HepG2 (cell line): ENCODE results near the gene ELK1. TPM values are rescaled to one million over a fixed set of nuclear protein-coding genes. Genes with fewer than 3 reads are reported as not detected.

Experiments used
- ATAC-seq: fragments of 200-7000 bp; cut with Tn5 transposase; 3 replicates; pipeline ENCODE4 v1.9.1; 2020; ENCODE audit warnings: mild to moderate bottlenecking, moderate library complexity
- BruUV-seq: library from RNA; stranded (reverse); fragments of 400-500 nt; replicated peaks from 2 replicates; lab custom pipeline; 2021; lab: Mats Ljungman, UMichigan
- CTCF ChIA-PET: fragments of 300-600 bp; formaldehyde crosslinking; extraction: SDS; loops from one replicate; lab custom pipeline; 2021; ENCODE audit warnings: low total read pairs, inconsistent platforms, low intra/inter-chr PET ratio; lab: Yijun Ruan, JAX
- POLR2A ChIA-PET: fragments of 350-600 bp; sonication (Branson Sonifier 250); formaldehyde crosslinking; loops from one replicate; lab custom pipeline; 2020; ENCODE audit warnings: antibody characterized with exemption, inconsistent platforms; lab: Yijun Ruan, JAX
- DNase-seq: peaks from one replicate; pipeline ENCODE4 v3.0.0-alpha.2; 2015; ENCODE audit warnings: low spot score
- FAIRE-seq: peaks from 3 replicates; lab custom pipeline; 2011; peaks lifted over from hg19 to GRCh38; lab: Jason Lieb, UNC
- H2AFZ ChIP-seq: one replicate; pipeline ENCODE4 v1.6.1; 2011; ENCODE audit warnings: low read length, inconsistent platforms
- H3K27ac ChIP-seq: fragments of 300-600 bp; 3 replicates; pipeline ENCODE4 v1.8.0; 2011; ENCODE audit warnings: mixed run types, mild to moderate bottlenecking, mixed read lengths, low read length, inconsistent platforms; ENCODE audit not compliant: insufficient read depth; ENCODE audit errors: extremely low read length
- H3K27me3 ChIP-seq, 2 experiments: fragments of 200-600 bp in 1 of 2; 2 replicates in 1 of 2; 3 replicates in 1 of 2; pipeline versions ENCODE4 v1.6.0 to v1.8.0; 2011; ENCODE audit warnings: low read length in 2 of 2, mild to moderate bottlenecking in 2 of 2, moderate library complexity in 2 of 2, inconsistent platforms in 1 of 2; ENCODE audit not compliant: insufficient read depth in 2 of 2, control insufficient read depth in 1 of 2
- H3K36me3 ChIP-seq, 2 experiments: fragments of 200-600 bp in 1 of 2; replicated peaks in 1 of 2; 2 replicates in 1 of 2; 3 replicates in 1 of 2; pipeline versions ENCODE4 v1.5.1 to v1.8.0; 2011; ENCODE audit warnings: low read length in 2 of 2, inconsistent platforms in 1 of 2; ENCODE audit not compliant: insufficient read depth in 2 of 2, control insufficient read depth in 1 of 2
- H3K4me1 ChIP-seq: 2 replicates; pipeline ENCODE4 v1.5.1; 2012; ENCODE audit warnings: low read length, inconsistent platforms; ENCODE audit not compliant: insufficient read depth
- H3K4me2 ChIP-seq: 2 replicates; pipeline ENCODE4 v1.6.0; 2011; ENCODE audit warnings: low read depth, low read length, inconsistent platforms
- H3K4me3 ChIP-seq, 3 experiments: fragments of 200-600 bp in 1 of 3; sonication (generic), shearing (Covaris generic) in 1 of 3; replicated peaks in 1 of 3; 2 replicates each; pipeline ENCODE4 v1.5.1; 2011 to 2016; ENCODE audit warnings: low read length in 3 of 3, inconsistent platforms in 2 of 3, low read depth in 2 of 3, mild to moderate bottlenecking in 2 of 3, control low read depth in 1 of 3, mixed read lengths in 1 of 3; ENCODE audit not compliant: insufficient read depth in 1 of 3
- H3K79me2 ChIP-seq: one replicate; pipeline ENCODE4 v1.6.1; 2011; ENCODE audit warnings: low read length, inconsistent platforms; ENCODE audit not compliant: insufficient read depth
- H3K9ac ChIP-seq: 2 replicates; pipeline ENCODE4 v1.6.0; 2011; ENCODE audit warnings: mild to moderate bottlenecking, low read depth, low read length, inconsistent platforms; ENCODE audit not compliant: insufficient read depth
- H3K9me3 ChIP-seq: 2 replicates; pipeline ENCODE4 v1.5.1; 2012; ENCODE audit warnings: mild to moderate bottlenecking, low read length
- H4K20me1 ChIP-seq: 2 replicates; pipeline ENCODE4 v1.6.0; 2011; ENCODE audit warnings: inconsistent platforms, mild to moderate bottlenecking, low read length, moderate library complexity; ENCODE audit not compliant: insufficient read depth
- ARNT2 ChIP-seq: sonication (generic); formaldehyde crosslinking; IDR thresholded peaks from 2 replicates; pipeline ENCODE4 v1.8.0; 2022; ENCODE audit warnings: mild to moderate bottlenecking, low read depth, missing genetic modification reagents, moderate library complexity
- BRCA1 ChIP-seq: sonication (generic); formaldehyde crosslinking; IDR thresholded peaks from 2 replicates; pipeline ENCODE4 v1.4.0; 2020; ENCODE audit warnings: missing genetic modification reagents
- BRD4 ChIP-seq: sonication (generic); formaldehyde crosslinking; IDR thresholded peaks from 2 replicates; pipeline ENCODE4 v1.4.0; 2020; ENCODE audit warnings: missing genetic modification reagents
- ERF ChIP-seq: IDR thresholded peaks from 2 replicates; pipeline ENCODE4 v1.6.1; 2018; ENCODE audit warnings: missing biosample characterization, missing genetic modification reagents
- GATAD2A ChIP-seq: IDR thresholded peaks from 2 replicates; pipeline ENCODE4 v1.6.1; 2016
- IKZF4 ChIP-seq: sonication (generic); formaldehyde crosslinking; IDR thresholded peaks from 2 replicates; pipeline ENCODE4 v1.5.1; 2020; ENCODE audit warnings: borderline replicate concordance, mild to moderate bottlenecking, low read depth, missing genetic modification reagents; ENCODE audit errors: not compliant biosample characterization
- KAT8 ChIP-seq: IDR thresholded peaks from 2 replicates; pipeline ENCODE4 v1.6.1; 2016; ENCODE audit warnings: missing genetic modification reagents, missing compliant biosample characterization
- KLF15 ChIP-seq: sonication (generic); formaldehyde crosslinking; IDR thresholded peaks from 2 replicates; pipeline ENCODE4 v1.8.1; 2023; ENCODE audit warnings: borderline replicate concordance, mild to moderate bottlenecking, inconsistent platforms, missing genetic modification reagents, mixed read lengths
- KLF16 ChIP-seq, 2 experiments: sonication (generic) in 1 of 2; formaldehyde crosslinking in 1 of 2; IDR thresholded peaks; 2 replicates each; pipeline versions ENCODE4 v1.6.1 to v1.8.0; 2016 to 2023; ENCODE audit warnings: missing genetic modification reagents in 2 of 2, missing compliant biosample characterization in 1 of 2
- MYNN ChIP-seq: sonication (generic); formaldehyde crosslinking; IDR thresholded peaks from 2 replicates; pipeline ENCODE4 v1.4.0; 2020; ENCODE audit warnings: mild to moderate bottlenecking, low read depth, missing genetic modification reagents
- SMAD1 ChIP-seq: sonication (generic); formaldehyde crosslinking; IDR thresholded peaks from 2 replicates; pipeline ENCODE4 v1.4.0; 2020; ENCODE audit warnings: missing genetic modification reagents, low read depth, mild to moderate bottlenecking, borderline replicate concordance
- SNRNP70 ChIP-seq: fragments of 200-400 bp; formaldehyde crosslinking; IDR thresholded peaks from 2 replicates; pipeline ENCODE4 v1.6.1; 2017; ENCODE audit warnings: mild to moderate bottlenecking, low read depth, low read length, moderate library complexity
- SOX5 ChIP-seq: IDR thresholded peaks from 2 replicates; pipeline ENCODE4 v1.6.1; 2016; ENCODE audit warnings: borderline replicate concordance
- SRF ChIP-seq: IDR thresholded peaks from 2 replicates; pipeline ENCODE4 v1.6.1; 2011; ENCODE audit warnings: mild to moderate bottlenecking, low read depth, low read length, moderate library complexity
- TEAD2 ChIP-seq: sonication (generic); formaldehyde crosslinking; IDR thresholded peaks from 2 replicates; pipeline ENCODE4 v1.9.0; 2021; ENCODE audit warnings: missing genetic modification reagents
- ZBTB20 ChIP-seq: sonication (generic); formaldehyde crosslinking; IDR thresholded peaks from 2 replicates; pipeline ENCODE4 v1.8.1; 2023; ENCODE audit warnings: missing genetic modification reagents, low read depth, mild to moderate bottlenecking, borderline replicate concordance
- ZEB1 ChIP-seq: IDR thresholded peaks from 2 replicates; pipeline ENCODE4 v1.6.1; 2012; ENCODE audit warnings: mild to moderate bottlenecking, low read depth, inconsistent platforms; ENCODE audit not compliant: insufficient replicate concordance
- ZNF253 ChIP-seq: sonication (generic); formaldehyde crosslinking; IDR thresholded peaks from 2 replicates; pipeline ENCODE4 v1.8.0; 2022; ENCODE audit warnings: mild to moderate bottlenecking, missing genetic modification reagents, borderline replicate concordance
- ZNF569 ChIP-seq: sonication (generic); formaldehyde crosslinking; IDR thresholded peaks from 2 replicates; pipeline ENCODE4 v1.5.0; 2020; ENCODE audit warnings: mild to moderate bottlenecking, missing genetic modification reagents, moderate library complexity, borderline replicate concordance
- ZNF773 ChIP-seq: sonication (generic); formaldehyde crosslinking; IDR thresholded peaks from 2 replicates; pipeline ENCODE4 v1.4.0; 2020; ENCODE audit warnings: missing genetic modification reagents, borderline replicate concordance
- ZNF776 ChIP-seq: sonication (generic); formaldehyde crosslinking; IDR thresholded peaks from 2 replicates; pipeline ENCODE4 v1.4.0; 2020; ENCODE audit warnings: mild to moderate bottlenecking, missing genetic modification reagents
- ZSCAN29 ChIP-seq: sonication (generic); formaldehyde crosslinking; conservative IDR thresholded peaks from 2 replicates; pipeline ENCODE4 v1.4.0; 2020; ENCODE audit warnings: mild to moderate bottlenecking, missing genetic modification reagents
- WGBS: methylation state at CpG from one replicate; pipeline ENCODE4 v1.1.6; 2017; ENCODE audit warnings: low lambda C conversion rate; 5-methylcytosine and 5-hydroxymethylcytosine counted together
- in situ Hi-C: cut with HindIII; loops from 2 replicates; pipeline ENCODE4 v1.10.0; 2017; ENCODE audit warnings: low pct_unique_long_range_greater_than_20kb; ENCODE audit not compliant: extremely low pct_ligation_motif_present
- intact Hi-C: fragments of 100-400 bp; cut with micrococcal nuclease; formaldehyde crosslinking; loops from one replicate; pipeline ENCODE4 v1.10.0; 2022; ENCODE audit not compliant: unreplicated experiment
- polyA plus RNA-seq, 8 experiments: library from polyadenylated mRNA; depleted of rRNA in 3 of 8; stranded (reverse) in 7 of 8; unstranded in 1 of 8; fragments of >200 nt; fragmentation: Illumina TruSeq in 4 of 8; extraction: Trizol in 4 of 8; gene quantifications; 2 replicates each; pipeline versions ENCODE4 v1.2.1 to v1.2.3, GENCODE V29; 2011 to 2016; ENCODE audit warnings: low read depth in 4 of 8, missing spikeins in 1 of 8, mixed read lengths in 1 of 8; ENCODE audit not compliant: insufficient read depth in 1 of 8
- total RNA-seq, 5 experiments: library from RNA; depleted of rRNA; stranded (reverse); fragments of >200 nt; fragmentation: Illumina TruSeq; extraction: Trizol; gene quantifications; 2 replicates each; pipeline ENCODE4 v1.2.3, GENCODE V29; 2016; ENCODE audit warnings: low read depth in 1 of 5
- TF ChIP-seq, protein P1 (sequence below): sonication (generic); formaldehyde crosslinking; IDR thresholded peaks from 2 replicates; pipeline ENCODE4 v1.4.0; 2020; ENCODE audit warnings: mild to moderate bottlenecking, missing genetic modification reagents

Gene ELK1
- total and polyA plus RNA-seq, 2 of the 13 experiments (the other 11 are each of a cell fraction or from before 2014, with no cell fraction given): 4.3 to 7.2 TPM

DNA sequence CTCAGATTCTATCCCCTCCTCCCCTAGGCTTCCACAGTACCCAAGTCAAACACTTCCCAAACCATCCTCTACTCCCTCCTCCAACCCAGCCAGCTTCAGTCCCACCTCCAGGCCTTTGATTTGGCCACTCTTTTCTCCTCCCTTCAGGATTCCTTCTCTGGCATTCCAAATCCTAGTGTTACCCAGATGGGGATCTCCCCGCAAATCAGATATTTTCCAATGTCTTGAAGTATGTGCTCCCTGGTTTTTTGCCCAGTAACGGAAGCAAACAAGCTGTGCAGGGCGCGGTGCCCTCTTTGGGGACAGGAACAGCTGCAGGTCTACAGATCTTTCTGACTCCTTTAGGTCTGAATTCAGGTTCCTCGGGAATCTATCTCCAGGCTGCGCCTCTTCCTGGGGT is 28.5 kb downstream of the ELK1 start:
- no peak overlapping the region for H3K9ac ChIP-seq
- no peak overlapping the region for H2AFZ ChIP-seq
- POLR2A ChIA-PET: no interaction called here
- no peak overlapping the region for H3K4me2 ChIP-seq
- FAIRE-seq (no peak), DNase-seq (no peak), ATAC-seq (no peak)
- no peaks in the 10 kb centered on the region for H3K9me3 ChIP-seq
- CTCF ChIA-PET: no interaction called here
- no peaks in the 10 kb centered on the region for H3K4me1 ChIP-seq
- no peaks in the 10 kb centered on the region for H4K20me1 ChIP-seq
- intact Hi-C loops (no loop called here), in situ Hi-C loops (no loop called here)
- H3K27me3 ChIP-seq: peaks cover 0 to 13% of the 10 kb centered on the region in 2 experiments; a peak in 1 of 5 replicates
- BruUV-seq: no TSS peak
- H3K4me3 ChIP-seq: no peak overlapping the region
- no peaks in the 10 kb centered on the region for H3K79me2 ChIP-seq
- H3K27ac ChIP-seq: no peak overlapping the region
- 43% methylated on average over 6 of the region's 6 CpGs for WGBS
- TF ChIP-seq ZEB1: no peak
- TF ChIP-seq IKZF4 (CRISPR knock-in tag): no peak
- TF ChIP-seq TEAD2 (CRISPR knock-in tag): no peak
- no peak for TF ChIP-seq MYNN (CRISPR knock-in tag)
- TF ChIP-seq SNRNP70: no peak
- TF ChIP-seq ZSCAN29: no peak
- no peak for TF ChIP-seq ARNT2 (CRISPR knock-in tag)
- TF ChIP-seq ZNF569 (CRISPR knock-in tag): no peak
- no peak for TF ChIP-seq ERF (CRISPR knock-in tag)
- H3K36me3 ChIP-seq: no peaks in the 10 kb centered on the region

DNA sequence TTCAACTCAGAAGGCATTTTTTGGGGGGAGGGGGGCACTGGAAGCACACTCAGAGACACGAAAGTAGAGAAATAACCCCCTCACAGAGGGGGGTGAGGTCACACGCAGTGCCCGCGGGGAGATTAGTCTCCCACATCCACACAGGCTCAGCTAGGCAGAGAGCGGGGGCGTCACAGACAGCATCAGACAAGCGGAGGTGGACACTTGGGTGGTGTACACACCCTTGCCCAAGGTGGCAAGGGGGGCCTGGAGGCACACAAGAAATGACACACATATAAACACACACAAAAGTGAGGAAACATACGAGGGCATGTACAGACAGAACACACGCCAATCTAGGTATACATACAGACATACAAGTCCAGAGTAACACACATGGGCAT is 30.1 kb downstream of the ELK1 start:
- in situ Hi-C loops: no loop called here
- no TSS peak for BruUV-seq
- Histone ChIP-seq H3K36me3 (no peaks in the 10 kb centered on the region), H3K27ac (no peak overlapping the region), H3K9me3 (no peaks in the 10 kb centered on the region), H3K4me2 (no peak overlapping the region), H2AFZ (no peak overlapping the region), H3K79me2 (no peaks in the 10 kb centered on the region), H3K27me3 (peaks cover 0 to 9% of the 10 kb centered on the region in 2 experiments; a peak in 1 of 5 replicates), H4K20me1 (no peaks in the 10 kb centered on the region), H3K4me1 (no peaks in the 10 kb centered on the region), H3K4me3 (no peak overlapping the region), H3K9ac (no peak overlapping the region)
- ChIA-PET POLR2A (no interaction called here), CTCF (no interaction called here)
- intact Hi-C loops: no loop called here
- 87% methylated on average over 9 of the region's 9 CpGs for WGBS
- ATAC-seq: no peak
- DNase-seq: no peak
- FAIRE-seq: no peak
- TF ChIP-seq SRF (no peak), BRD4 (no peak), KLF16 (CRISPR knock-in tag; IDR thresholded peaks at IDR 0.05) (no peak), BRCA1 (CRISPR knock-in tag) (no peak), ZNF776 (CRISPR knock-in tag) (no peak), SOX5 (no peak), SMAD1 (CRISPR knock-in tag) (no peak), ZBTB20 (no peak), ZNF773 (no peak), KLF15 (no peak), ZNF253 (CRISPR knock-in tag) (no peak), KAT8 (CRISPR knock-in tag) (no peak), GATAD2A (no peak)
- TF ChIP-seq, protein P1, sequence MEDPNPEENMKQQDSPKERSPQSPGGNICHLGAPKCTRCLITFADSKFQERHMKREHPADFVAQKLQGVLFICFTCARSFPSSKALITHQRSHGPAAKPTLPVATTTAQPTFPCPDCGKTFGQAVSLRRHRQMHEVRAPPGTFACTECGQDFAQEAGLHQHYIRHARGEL (CRISPR knock-in tag): no peak
